D721Med (cell line): ENCODE measurements around the gene RSPO4.

ENCODE experiments used
- DNase-seq: peaks from one replicate; pipeline ENCODE4 v3.0.0; 2011; ENCODE audit warnings: low spot score; ENCODE audit not compliant: insufficient read length
- FAIRE-seq: peaks from 2 replicates; lab custom pipeline; 2011; peaks lifted over from hg19 to GRCh38; lab: Jason Lieb, UNC
- TF ChIP-seq, protein P1 (sequence below): IDR thresholded peaks from 2 replicates; pipeline ENCODE4 v1.5.1; 2012; ENCODE audit warnings: mild to moderate bottlenecking, control low read depth; ENCODE audit not compliant: insufficient read depth; ENCODE audit errors: missing control alignments

The RSPO4 gene

DNA sequence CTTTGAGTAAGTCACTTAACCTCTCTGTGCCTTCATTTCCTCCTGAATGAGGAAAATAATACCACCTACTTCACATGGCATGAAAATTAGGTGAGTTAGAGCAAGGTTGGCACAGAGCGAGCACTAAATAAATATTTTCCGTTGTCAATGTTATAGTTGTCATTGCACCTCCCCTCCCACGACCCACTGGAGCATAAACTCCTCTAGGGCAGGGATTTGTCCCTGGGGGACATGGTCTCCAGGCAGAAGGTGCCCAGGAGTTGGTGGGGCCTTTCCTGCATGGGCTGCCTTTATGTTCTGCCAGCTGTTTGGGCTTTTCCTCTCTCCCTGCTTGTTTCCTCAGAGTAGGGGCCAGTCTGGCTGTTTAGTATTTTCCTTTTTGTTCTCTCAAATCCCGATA, 84.7 kb downstream of the RSPO4 start:
- DNase-seq (no peak), FAIRE-seq (no peak)
- TF ChIP-seq, protein P1, sequence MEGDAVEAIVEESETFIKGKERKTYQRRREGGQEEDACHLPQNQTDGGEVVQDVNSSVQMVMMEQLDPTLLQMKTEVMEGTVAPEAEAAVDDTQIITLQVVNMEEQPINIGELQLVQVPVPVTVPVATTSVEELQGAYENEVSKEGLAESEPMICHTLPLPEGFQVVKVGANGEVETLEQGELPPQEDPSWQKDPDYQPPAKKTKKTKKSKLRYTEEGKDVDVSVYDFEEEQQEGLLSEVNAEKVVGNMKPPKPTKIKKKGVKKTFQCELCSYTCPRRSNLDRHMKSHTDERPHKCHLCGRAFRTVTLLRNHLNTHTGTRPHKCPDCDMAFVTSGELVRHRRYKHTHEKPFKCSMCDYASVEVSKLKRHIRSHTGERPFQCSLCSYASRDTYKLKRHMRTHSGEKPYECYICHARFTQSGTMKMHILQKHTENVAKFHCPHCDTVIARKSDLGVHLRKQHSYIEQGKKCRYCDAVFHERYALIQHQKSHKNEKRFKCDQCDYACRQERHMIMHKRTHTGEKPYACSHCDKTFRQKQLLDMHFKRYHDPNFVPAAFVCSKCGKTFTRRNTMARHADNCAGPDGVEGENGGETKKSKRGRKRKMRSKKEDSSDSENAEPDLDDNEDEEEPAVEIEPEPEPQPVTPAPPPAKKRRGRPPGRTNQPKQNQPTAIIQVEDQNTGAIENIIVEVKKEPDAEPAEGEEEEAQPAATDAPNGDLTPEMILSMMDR, result no peak

DNA sequence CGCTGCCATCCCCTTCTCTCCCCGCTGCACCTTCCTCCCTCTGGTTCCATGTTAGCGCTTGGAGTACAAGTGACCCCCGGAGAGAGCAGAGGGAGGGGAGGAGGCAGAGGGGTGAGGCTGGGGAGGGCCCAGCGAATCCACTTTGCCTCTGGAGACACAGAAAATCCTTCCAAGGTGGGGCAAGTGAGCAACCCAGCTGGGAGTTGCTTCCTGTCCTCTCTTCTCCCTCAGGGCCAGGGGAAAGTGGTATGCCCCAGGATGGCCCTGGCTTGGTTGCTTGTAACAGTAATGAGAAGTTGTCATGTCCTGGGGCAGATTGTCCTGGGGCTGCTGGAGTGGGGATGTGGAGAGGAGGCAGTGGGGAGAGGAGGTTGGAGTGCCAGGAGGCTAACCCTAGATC, 85.3 kb downstream of the RSPO4 start:
- FAIRE-seq (no peak), DNase-seq (no peak)
- TF ChIP-seq, protein P1, result no peak

DNA sequence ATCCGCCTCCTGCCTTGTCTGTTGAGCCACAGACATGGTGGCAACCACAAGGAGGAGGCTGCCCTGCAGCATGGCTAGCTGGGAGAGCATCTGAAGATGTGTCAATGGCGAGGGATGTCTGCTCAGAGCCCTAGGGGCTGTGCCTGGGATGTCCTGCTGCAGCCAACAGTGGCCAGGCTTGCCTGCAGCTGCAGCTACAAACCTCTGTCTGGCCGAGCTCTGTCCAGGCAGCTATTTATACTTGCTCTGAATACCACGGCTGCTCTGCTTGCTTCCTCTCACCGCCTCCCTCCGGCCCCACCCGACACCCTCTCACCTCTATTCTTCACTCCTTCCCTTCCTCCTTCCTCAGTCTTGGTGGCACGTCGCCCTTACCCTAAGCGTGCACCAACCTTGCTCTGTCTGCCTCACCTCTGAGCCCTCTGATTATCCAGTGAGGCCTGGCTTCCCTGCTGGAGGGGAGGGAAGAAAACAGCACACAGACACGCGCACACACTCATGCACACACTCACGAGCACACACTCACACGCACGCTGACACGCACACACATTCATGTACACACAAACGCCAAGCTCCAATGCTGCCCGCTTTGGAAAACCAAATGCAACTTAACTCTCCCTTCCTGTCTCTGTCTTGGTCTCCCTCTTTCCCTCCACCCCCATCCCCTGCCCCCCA, 85.8 kb downstream of the RSPO4 start, which contains the start of gene ANGPT4:
Gene ANGPT4 (minus strand): TSS at position 210 of the 675 bp plus-strand sequence. CDS start 120 bp downstream, at position 90.
- FAIRE-seq (no peak), DNase-seq (no peak)
- TF ChIP-seq, protein P1, result no peak

DNA sequence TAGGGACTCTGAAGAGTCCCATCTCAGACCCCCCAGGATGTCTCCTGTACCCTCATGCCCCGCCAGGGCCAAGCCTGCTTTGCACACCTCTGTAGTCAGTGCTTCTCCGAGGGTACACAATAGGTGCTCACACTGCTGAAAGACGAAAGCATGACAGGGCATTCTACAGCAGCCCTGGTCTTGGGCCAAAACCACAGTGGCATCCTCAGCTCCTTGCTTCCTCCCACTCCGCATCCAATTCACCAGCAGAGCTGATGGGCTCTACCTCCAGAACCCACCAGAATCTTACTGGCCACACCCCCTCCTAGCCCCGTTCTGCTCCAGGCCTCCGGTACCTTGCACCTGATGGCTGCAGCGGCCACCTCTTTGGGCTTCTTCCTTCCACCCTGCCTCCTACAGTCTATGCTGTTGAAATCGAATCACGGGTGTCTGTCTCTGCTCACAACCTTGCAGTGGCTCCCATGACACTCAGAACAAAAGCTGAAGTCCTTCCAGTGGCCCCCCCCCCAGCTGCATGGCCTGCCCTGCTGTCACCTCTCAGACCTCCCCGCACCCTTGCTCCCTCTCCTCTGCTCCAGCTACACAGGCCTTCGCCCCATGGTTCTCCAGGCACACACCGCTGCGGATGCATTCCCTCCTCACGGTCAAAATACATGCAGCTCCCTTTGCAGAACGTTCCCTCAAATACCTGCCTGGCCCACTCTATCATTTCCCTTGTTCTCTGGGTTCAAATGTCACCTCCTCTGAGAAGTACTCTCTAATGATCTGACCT, 87.2 kb downstream of the RSPO4 start:
- no peak for FAIRE-seq
- TF ChIP-seq, protein P1, result no peak
- no peak for DNase-seq

DNA sequence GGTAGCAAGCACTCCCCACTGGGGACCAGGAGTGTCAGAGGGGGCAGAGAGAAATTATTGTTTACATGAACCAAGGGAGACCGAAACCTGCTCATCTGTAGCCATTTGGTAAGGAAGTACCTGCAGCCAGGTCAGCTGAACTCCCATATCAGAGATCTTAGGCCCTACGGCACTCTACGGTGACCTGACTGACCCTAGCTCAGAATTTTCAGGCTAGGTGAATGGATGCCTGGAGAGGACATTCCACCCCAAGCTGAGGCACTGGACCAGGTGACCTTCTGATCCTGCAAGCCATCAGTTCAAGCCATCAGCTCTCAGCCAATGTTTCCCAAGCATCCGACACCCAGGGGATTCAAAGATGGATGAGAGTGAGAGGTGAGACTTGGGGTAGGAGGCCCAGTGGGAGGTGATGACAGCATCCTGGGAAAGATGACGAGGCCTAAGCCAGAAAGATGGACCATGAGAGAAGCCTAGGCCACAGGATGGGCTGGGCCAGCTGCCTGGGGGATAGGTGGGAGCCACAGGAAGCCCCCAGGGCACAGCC, 88.7 kb downstream of the RSPO4 start:
- DNase-seq, result no peak
- no peak for FAIRE-seq
- TF ChIP-seq, protein P1, result no peak

DNA sequence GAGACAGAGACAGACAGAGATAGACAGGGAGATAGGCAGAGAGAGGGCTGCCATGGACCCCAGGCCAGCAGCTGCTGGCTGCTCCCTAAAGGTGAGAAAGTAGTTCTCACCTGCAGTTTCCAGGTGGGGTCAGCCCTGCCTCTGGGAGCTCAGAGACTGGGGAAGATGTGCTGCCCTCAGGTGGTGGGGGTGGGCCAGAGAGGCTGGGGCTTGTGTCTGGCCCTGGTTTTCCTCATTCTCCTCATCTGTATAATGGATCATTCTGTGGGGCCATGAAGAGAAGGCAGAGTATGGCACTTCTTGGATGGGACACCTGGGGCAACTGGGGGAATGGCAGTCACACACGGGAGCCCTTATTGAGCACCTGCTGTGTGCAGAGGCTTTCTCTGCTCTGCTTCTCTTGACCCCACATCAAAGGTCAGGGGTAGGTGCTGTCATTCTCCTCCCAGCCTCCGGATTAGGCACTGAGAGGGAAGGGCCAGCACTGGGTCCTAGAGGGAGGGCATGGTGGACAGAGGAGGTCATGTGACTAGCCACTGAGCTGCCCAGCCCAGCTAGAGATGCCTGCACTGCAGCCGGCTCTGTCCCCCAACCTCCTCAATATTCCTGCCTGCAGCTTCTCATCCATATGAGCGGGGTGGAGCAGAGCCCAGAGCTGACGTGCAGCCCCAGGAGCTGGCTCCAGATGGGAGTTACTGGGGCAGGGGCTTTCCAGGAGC, 90.1 kb downstream of the RSPO4 start:
- FAIRE-seq (no peak), DNase-seq (no peak)
- TF ChIP-seq, protein P1, result no peak
